Skin of body (tissue), 2 donors: ENCODE measurements around the gene RFLNA. TPM values are rescaled to one million over a fixed set of nuclear protein-coding genes. Genes with fewer than 3 reads are reported as not detected.

ENCODE experiments used
- DNase-seq: peaks from one replicate; lab custom pipeline; 2025; lab: John Stamatoyannopoulos, UW
- total RNA-seq: library from RNA; depleted of rRNA; stranded (reverse); fragments of >200 nt; gene quantifications from one replicate; pipeline ENCODE4 v1.2.3, GENCODE V29; 2014

Gene RFLNA, protein sequence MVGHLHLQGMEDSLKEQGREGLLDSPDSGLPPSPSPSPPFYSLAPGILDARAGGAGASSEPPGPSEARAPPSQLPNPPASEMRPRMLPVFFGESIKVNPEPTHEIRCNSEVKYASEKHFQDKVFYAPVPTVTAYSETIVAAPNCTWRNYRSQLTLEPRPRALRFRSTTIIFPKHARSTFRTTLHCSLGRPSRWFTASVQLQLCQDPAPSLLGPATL
- 8.8 TPM for total RNA-seq

DNA sequence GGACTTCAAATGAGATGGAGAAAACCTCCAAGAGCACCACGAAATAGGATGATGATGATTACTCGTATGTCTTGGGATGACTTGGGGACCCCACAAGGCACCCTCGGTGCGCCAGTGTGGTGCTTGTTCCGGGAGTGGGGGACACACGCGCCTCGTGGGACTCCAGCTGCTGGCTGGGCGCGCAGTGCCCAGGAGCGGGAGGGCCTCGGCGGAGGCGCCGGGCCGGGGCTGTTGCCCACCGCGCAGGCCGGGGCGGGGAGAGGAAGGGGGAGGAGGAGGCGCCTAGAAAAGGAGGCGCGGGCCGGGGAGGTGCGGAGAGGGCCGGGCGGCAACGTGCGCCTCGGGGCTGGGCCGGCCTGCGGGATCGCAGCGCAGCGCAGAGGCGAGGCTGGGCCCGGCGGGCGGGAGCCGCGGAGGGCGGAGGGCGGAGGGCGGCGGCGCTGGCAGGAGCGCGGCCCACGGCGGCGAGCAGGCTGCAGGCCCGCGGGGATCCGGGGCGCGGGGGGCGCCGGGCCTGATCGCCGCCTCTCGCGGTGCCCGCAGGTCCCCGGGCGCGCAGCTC, at the start of gene RFLNA:
Gene RFLNA, plus strand, starts transcription at position 314 of the 562 bp plus-strand sequence. CDS start 337 bp downstream, outside the sequence.
- peak; percentile 15 for DNase-seq

DNA sequence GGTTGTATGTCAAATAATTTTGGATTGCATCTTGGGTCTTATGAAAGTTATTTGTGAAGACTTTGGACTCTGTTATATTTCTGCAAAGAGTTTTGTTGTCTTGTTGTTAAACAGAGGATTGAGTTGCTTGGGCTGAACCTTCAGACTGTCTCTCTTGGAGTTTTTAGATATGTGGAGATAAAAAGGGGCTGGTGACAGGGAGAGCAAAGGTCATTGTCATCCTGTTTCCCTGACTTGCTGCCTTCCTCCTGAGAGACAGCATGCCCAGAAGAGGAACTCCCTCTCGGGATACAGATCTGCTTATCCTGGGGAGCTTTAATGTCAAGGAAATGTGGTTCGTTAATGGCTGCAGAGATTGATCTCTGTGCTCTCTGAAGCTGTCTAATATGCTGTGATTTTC, 47.6 kb upstream of the RFLNA start:
- DNase-seq = no peak

DNA sequence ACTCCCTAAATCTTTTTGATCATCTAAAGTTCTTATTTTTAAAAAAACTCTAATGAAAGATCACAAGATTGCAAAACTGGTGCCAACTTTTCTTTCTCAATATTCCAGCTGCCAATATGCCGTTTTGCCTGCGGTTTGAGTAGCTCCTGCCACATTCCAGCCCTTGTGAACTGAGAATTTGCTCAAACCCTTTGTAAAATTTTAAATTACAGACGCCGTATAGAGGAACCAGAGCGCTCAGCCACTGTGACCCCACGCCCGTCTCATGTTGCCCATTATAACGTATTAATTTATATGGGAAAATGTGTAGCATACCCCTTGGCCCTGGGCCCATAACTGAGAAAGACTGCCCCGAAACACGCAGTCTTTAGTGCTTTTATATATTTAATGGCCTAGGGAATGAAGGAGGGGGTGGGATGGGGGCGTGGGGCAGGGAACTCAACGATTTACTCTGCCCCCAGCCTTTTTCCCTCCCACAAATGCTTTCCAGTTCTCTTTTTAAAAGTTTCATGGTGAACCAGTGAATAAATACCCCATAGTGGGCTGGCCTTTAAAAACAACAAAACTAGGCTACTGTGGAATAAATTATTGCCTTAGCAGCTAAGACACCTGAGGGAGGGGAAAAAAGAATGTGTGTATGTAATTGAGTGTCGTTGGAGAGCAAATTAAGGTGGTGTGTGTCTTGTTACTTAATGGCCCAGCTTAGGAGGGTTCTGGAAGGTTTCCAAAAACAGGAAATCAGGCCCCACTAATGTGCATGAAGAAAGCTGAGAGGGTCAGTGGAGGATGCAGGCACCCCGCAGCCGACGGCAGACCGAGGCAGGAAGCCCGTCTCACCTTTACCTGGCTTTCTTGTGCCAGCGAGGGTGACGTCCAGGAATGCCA, 45.7 kb upstream of the RFLNA start:
- no peak for DNase-seq

DNA sequence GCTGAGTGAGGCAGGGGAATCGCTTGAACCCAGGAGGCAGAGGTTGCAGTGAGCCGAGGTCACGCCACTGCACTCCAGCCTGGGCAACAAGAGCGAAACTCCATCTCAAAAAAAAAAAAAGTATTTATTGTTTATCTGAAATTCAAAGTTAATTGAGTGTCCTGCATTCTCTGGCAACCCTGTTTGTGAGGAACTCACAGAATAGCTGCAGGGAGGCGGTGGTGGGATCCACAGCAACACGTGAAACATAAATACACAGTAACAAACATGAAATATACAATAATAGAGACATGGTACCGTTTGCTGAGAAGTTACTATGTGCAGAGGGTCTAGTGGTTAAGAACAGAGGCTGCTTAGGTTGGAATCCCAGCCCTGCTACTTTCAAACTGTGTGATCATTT, 43.7 kb upstream of the RFLNA start:
- DNase-seq = no peak

DNA sequence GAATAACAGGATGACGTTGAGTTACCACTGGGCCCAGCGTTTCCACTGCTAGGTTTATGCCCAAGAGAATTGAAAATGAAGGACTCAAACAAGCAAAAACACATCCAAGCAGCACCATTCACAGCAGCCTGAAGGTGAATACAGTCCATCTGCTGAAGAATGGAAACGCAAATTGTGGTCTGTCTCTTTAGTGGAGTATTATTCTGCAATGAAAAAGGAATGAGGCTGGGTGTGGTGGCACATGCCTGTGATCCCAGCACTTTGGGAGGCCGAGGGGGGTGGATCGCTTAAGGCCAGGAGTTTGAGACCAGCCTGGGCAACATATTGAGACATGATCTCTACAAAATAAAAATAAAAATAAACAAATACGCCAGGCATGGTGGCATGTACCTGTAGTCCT, 41.9 kb upstream of the RFLNA start:
- DNase-seq = no peak

DNA sequence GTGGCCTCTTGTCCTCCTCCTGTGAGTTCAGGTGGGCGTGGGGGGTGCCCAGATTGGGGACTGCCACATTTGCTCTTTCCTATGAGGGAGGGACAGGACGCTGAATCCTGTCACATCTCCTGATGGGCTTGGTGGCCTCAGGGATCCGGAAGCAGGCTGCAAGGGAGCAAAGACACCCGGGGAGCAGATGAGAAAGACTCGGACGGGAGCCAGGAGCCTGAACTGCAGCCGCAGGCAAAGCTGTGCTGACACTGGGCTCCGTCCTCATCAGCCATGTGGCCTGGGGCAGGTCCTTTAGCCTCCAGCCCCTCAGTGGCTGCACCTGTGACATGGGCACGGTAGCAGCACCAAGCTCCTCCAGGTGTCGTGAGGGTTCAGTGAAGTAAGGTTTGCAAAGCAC, 40.8 kb upstream of the RFLNA start:
- no peak for DNase-seq

DNA sequence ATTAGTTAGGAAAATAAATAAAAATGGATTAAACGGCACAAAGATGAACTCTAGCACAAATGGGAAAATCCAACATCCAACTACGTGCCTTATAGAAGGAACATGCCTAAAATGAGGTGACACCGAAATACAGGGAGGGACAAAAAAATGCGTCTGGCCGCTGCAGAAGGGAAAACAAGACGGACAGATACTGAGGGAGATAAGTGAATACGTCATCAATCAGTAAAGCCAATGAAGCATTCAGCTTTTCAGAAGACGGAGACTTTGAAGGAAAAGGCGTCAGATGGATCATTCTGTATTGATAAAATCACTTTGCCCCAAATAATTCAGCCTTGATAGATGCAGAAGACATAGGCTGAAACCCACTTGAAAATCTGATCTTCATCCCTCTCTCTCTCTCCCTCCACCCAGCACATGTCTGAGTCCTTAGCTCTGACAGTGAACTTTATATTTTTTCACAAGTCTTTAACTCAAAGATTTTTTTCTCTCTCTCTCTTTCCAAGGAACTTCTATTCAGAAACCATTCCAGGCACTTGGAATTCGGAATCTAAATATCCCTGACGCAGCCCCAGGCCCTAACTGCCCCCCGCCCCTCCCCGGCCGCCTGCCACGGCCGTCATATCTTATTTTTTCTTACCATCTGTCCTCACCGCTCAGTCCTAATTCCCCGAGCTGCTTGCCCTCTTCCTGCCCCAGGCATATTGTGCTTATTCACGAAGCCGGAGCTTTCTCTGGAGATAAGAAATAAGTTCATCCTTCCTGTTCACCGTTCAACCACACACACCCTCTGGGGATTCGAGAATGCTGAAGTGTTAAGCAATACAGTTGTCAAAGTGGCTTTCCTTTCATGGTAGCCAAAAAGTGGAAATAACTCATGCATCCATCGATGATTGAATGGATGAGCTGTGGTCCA, 35.5 kb upstream of the RFLNA start:
- DNase-seq = no peak

DNA sequence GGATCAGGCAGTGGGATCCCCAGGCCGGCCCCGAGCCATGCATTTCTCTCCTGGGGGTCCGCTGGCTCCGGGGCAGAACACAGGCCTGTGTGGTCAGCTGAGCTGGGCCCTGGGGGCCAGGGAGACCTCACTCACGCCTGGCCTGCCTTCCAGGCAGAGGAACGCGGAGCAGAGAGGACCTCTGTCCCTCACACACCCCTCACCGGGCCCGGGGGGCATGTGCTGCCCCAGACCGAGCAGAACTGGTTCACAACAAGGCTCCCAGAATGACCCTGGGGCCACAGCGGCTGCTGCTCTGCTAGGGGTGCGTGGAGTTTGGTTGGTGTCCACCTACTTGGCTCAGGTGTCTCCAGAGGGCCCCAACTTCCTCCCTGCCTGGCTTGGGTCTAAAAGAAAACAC, 33.0 kb upstream of the RFLNA start:
- DNase-seq = no peak

DNA sequence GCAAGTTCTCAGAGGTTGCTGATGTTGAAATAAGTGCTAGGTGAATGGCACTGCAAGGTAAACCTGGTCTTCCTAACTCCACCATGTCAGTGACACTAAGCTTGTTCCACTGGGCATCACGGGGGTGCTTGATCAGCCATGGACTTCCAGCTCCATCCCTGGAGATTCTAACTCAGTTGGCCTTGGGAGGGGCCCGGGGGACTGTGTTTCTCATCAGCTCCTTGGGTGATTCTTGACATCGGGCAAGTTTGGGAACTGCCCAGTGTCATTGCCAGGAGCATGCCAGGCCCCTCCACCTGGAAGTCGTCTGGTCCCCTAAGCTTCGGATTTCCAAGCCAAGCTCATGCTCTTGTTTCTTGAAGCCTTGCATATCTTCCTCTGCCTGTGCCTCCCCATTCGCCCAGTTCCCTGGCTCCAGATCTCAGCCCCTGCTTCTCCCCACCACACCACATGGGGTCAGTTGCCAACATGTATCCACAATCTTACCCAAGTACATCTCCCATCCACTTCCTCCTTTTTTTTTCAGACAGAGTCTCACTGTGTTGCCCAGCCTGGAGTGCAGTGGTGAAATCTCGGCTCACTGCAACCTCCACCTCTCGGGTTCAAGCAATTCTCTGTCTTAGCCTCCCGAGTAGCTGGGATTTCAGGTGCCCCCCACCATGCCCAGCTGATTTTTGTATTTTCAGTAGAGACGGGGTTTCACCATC, 30.7 kb upstream of the RFLNA start:
- no peak for DNase-seq

DNA sequence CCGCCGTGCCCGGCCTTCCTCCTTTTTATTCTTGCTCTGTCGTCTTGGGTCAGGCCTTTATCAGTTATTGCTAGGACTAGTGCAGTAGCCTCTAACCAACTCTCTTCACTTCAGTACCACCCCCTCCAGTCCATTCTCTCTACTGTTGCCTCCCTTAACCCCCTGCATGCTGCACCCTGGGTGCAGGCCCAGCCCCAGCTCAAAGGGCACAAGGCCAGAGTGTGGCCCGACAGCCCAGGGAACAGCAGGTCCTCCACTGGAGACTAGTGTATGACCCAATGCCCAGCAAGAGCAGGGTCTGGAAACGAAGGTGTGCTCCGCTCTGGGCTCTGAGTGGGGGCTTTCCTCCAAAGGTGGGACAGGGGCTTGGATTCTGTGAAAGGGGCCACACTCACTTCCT, 30.0 kb upstream of the RFLNA start:
- no peak for DNase-seq

DNA sequence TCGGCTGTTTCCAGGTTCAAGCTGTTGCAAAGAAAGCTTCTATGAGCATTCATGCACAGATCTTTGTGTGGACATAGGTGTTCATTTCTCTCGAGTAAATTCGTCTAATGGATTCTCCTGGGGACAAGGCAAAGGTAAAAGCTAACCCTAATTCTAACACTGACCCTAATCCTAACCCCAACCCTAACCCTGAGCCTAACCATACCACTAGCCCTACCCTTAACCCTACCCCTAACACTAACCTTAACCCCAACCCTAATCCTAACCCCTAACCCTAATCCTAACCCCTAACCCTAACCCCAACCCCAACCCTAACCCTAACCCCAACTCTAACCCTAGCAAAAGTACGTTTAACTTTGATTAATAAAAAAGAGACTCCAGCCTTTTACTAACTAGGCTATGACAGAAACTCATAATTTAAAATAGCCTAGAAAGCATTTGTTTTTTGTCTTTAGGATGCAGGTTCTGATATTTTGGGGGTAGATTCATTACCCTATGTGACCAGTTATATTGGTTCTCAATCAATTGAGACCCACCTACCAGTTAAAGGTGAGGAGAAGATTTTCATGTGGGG, 27.6 kb upstream of the RFLNA start:
- no peak for DNase-seq

DNA sequence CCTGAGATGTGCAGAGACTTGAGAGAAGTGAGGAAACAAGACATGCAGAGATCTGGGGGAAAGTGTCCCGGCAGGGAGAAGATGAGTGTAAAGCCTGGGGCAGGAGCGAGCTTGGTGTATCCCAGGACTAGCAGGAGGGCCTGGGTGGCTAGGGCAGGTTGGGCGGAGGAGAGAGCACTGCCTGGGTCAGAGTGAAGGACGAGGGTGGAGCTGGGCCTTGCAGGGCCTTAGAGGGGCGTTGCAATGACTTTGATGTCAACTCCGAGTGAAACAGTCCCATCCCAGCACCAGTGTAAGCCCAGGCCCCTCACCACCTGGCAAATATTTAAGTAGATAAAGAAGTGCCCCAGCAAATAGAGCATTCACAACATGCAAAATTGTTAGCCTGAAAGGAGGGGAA, 24.2 kb upstream of the RFLNA start:
- no peak for DNase-seq

DNA sequence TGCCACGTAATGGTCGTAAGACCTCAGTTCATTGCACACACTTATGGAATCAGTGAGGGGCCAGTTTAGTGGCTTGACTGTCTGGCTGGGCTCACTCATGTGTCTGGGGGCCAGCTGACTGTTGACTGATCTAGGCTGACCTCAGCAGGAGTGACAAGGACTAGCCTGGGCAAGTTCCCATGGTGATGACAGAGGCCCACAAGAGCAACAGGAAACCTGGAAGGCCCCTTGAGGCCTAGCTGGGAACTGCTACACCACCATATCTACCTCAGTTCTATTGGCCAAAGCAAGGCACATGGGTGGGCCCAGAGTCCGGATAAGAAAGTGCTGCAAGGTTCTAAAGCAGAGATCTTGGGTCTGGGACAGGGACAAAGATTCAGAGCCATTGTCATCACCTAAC, 21.3 kb upstream of the RFLNA start:
- DNase-seq = no peak

DNA sequence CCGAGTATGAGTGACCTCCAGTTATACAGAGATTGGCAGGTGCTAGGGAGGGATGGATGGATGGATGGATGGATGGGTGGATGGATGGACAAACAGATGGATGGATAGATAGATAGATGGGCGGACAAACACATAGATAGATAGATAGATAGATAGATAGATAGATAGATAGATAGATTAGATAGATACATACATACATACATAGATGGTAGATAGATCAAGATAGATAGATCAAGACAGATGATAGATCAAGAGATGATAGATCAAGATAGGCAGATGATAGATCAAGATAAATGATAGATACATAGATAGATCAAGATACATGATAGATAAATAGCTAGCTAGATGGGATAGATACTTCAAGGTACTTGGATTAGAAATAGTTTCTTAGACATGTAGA, 18.6 kb upstream of the RFLNA start:
- DNase-seq = no peak

DNA sequence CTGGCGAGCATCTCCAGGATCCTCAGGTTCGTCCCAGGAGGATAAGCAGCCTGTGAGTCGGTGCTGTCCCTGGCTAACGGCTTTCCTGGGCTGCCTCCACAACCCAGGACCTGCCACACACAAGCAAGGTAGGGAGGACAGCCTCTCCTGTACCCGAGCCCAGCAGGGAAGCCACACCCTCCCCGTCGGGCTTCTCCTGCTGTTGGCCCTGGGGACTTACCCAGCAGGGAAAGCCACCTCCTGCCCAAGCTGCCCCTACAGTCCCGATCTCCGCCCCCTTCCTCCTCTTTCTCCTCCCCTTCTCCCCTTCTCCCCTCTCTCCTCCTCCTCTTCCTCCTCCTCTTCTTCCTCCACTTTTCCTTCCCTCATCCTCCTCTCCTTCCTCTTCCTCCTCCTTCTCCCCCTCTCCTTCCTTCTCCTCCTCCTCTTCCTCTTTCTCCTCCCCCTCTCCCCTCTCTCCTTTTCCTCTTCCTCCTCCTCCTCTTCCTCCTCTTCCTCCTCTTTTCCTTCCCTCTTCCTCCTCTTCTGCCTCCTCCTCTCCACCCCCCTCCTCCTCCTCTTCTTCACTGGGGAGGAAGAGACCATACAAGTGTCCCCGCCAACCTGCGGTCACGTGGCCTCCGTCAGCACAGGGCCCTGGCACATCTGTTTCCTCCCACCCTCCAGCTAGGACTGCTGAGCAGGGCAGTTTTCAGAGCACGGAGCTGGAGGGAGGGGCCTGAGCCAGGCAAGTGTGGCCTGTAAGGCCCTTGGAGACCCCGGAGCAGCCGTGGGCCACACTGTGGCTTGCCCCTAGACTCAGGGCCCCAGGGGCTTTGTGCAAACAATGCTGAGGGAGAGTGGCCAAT, 17.3 kb upstream of the RFLNA start:
- DNase-seq = no peak

DNA sequence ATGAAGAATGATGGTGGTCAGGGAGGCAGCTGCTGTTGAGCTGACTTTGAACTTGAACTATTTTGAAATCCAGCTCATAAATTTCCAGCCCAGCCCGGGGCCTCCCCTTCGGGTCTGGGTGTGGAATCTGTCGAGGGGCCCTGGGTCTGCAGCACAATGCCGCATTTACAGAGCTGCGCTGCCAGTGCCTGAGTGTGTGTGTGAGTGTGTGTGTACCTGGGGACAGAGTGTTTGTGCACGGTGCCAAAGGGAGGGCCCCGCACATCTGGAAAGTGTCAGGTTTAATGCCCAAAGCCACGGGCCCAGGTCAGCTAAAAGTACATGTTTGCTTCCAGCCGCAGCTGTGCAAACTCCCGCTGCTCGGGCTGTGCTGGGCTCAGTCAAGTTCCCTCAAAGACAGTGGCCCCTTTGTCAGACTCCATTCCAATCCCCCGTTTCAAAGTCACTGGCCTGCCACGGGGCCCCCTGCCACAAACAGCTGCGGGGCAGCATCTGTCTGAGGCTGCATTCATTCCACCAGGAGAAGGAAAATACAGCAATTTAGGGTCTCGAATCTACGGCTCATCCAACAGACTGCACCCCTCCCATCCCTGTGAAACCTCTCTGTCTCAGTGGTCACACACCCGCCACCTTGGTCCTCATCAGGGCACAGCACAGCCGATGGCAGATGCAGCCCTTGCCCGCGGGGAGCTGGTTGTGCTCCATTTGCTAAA, 16.3 kb upstream of the RFLNA start:
- DNase-seq = peak; percentile 36

DNA sequence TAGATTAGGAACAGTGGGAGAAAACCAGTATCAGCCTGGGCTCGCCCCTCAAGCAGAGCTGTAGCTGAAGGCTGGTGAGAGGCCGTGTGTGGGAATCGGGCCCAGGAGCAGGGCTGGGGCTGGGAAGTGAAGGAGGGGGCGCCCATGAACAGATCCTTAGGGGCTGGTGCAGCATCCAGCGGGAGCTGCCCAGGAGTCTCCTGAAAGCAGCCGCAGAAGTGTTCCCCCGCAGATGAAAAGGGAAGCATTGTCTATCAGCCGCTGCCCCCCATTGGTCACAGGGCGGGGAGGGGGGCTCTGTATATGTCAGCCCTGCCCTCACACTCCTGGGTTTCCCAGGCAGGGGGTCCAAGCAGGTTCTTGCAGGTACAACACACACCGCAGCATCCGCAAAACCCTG, 15.6 kb upstream of the RFLNA start:
- DNase-seq = no peak

DNA sequence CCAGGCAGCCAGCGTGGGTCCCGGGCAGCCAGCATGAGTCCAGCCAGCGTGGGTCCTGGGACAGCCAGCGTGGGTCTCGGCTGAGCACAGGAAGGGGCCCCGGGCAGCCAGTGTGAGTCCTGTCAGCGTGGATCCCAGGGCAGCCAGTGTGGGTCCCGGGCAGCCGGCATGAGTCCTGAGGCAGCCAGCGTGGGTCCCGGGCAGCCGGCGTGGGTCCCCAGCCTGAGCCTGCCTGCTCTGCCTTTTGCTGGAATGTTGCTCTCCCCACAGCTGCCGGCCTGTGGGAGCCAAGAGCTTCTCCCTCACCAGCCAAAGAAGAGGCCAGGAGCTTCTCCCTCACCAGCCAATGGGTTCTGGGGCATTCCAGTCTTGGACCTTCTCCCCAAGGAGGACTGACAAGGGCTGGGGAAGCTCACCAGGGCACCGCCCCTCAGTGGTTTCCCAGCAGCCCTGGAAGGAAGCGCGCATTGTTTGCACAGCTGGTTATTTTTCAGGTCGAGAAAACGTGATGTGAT, 15.0 kb upstream of the RFLNA start:
- no peak for DNase-seq

DNA sequence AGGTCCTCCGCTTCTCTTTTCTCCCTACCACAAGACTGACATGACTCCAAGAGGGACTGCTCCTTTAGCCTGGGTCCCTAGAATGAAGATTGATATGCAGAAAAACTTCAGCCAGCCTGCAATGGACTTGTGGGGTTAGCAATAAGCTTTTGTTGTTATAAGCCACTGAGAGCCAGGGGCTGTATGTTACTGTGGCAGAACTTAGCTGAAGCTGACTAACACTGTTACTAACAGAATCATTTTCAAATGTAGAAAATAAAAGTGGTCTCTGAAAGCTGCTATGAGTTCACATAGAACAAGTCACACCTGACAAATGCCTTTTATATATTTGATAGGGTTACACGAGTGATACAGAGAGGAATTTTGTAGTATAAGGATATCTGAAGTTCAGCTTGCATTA, 13.6 kb upstream of the RFLNA start:
- no peak for DNase-seq
